HuH-7.5 (cell line): ENCODE results near the gene ATXN7L1.
"Not testable (repeated sequence)": the region's sequence is repeated elsewhere in the genome, so short reads cannot be mapped to it uniquely, and the experiment has no call there.

Experiments
- DNase-seq: peaks from one replicate; pipeline ENCODE4 v3.0.0; 2011; ENCODE audit warnings: low spot score

The ATXN7L1 gene

GRCh38 chr7:105743351-105744090, 132.9 kb downstream of the ATXN7L1 start:
- no peak for DNase-seq

- DNase-seq: no peak
Measured at GRCh38 chr7:105742787-105743186, 133.6 kb downstream of the ATXN7L1 start.

GRCh38 chr7:105741982-105742381, 134.4 kb downstream of the ATXN7L1 start:
- no peak for DNase-seq

GRCh38 chr7:105738133-105738532, 138.3 kb downstream of the ATXN7L1 start:
- DNase-seq: no peak

- no peak for DNase-seq
Measured at GRCh38 chr7:105734233-105734632, 142.2 kb downstream of the ATXN7L1 start.

GRCh38 chr7:105731042-105731441, 145.4 kb downstream of the ATXN7L1 start:
- DNase-seq: no peak

GRCh38 chr7:105728028-105728427, 148.4 kb downstream of the ATXN7L1 start:
- DNase-seq: no peak

- no peak for DNase-seq
Measured at GRCh38 chr7:105724688-105725087, 151.7 kb downstream of the ATXN7L1 start.

GRCh38 chr7:105723572-105723971, 152.8 kb downstream of the ATXN7L1 start:
- DNase-seq: no peak

- DNase-seq: no peak
Measured at GRCh38 chr7:105721571-105722104, 154.8 kb downstream of the ATXN7L1 start.

GRCh38 chr7:105719919-105720318, 156.5 kb downstream of the ATXN7L1 start:
- DNase-seq: no peak

- DNase-seq: no peak
Measured at GRCh38 chr7:105719395-105719794, 157.0 kb downstream of the ATXN7L1 start.

- DNase-seq: no peak
Measured at GRCh38 chr7:105718511-105718925, 157.9 kb downstream of the ATXN7L1 start.

- DNase-seq: no peak
Measured at GRCh38 chr7:105715528-105715927, 160.9 kb downstream of the ATXN7L1 start.

- no peak for DNase-seq
Measured at GRCh38 chr7:105713488-105714465, 162.6 kb downstream of the ATXN7L1 start.

GRCh38 chr7:105712877-105713276, 163.5 kb downstream of the ATXN7L1 start:
- DNase-seq: no peak

GRCh38 chr7:105711726-105712402, 164.5 kb downstream of the ATXN7L1 start:
- no peak for DNase-seq

- DNase-seq: not testable (repeated sequence)
Measured at GRCh38 chr7:105710720-105711119, 165.7 kb downstream of the ATXN7L1 start.

GRCh38 chr7:105708763-105709080, 167.7 kb downstream of the ATXN7L1 start:
- DNase-seq: no peak

GRCh38 chr7:105707967-105708762, 168.2 kb downstream of the ATXN7L1 start:
- no peak for DNase-seq

- no peak for DNase-seq
Measured at GRCh38 chr7:105707381-105707780, 169.0 kb downstream of the ATXN7L1 start.
